Measurements from ENCODE around the gene CAB39L.
"Not testable (repeated sequence)": the region's sequence is repeated elsewhere in the genome, so short reads cannot be mapped to it uniquely, and the experiment has no call there.

Gene CAB39L

GRCh38 chr13:49305792-49306425 is 138.0 kb downstream of the CAB39L start:
- DNase-seq = no peak

- peak; percentile 14 for DNase-seq
Observed at GRCh38 chr13:49304763-49305700, 138.8 kb downstream of the CAB39L start.

GRCh38 chr13:49304356-49304755 is 139.5 kb downstream of the CAB39L start:
- DNase-seq = no peak

GRCh38 chr13:49303533-49304252 is 140.2 kb downstream of the CAB39L start:
- no peak for DNase-seq

GRCh38 chr13:49302817-49303216 is 141.0 kb downstream of the CAB39L start:
- DNase-seq = no peak

GRCh38 chr13:49302222-49302621 is 141.6 kb downstream of the CAB39L start:
- DNase-seq = no peak

- peak; percentile 8 for DNase-seq
Observed at GRCh38 chr13:49300739-49301589, 142.9 kb downstream of the CAB39L start.

GRCh38 chr13:49300276-49300675 is 143.6 kb downstream of the CAB39L start:
- no peak for DNase-seq

- no peak for DNase-seq
Observed at GRCh38 chr13:49298903-49299605, 144.8 kb downstream of the CAB39L start.

GRCh38 chr13:49298416-49298815 is 145.4 kb downstream of the CAB39L start:
- DNase-seq = no peak

GRCh38 chr13:49297338-49297737 is 146.5 kb downstream of the CAB39L start:
- DNase-seq = no peak

GRCh38 chr13:49296659-49297058 is 147.2 kb downstream of the CAB39L start:
- DNase-seq = no peak

- DNase-seq = no peak
Observed at GRCh38 chr13:49295244-49295643, 148.6 kb downstream of the CAB39L start.

GRCh38 chr13:49294723-49295122 is 149.1 kb downstream of the CAB39L start:
- DNase-seq = not testable (repeated sequence)

GRCh38 chr13:49292742-49293486 is 150.9 kb downstream of the CAB39L start:
- DNase-seq = peak; percentile 34

GRCh38 chr13:49288458-49288857 is 155.4 kb downstream of the CAB39L start:
- no peak for DNase-seq

- DNase-seq = no peak
Observed at GRCh38 chr13:49287995-49288394, 155.9 kb downstream of the CAB39L start.

GRCh38 chr13:49279885-49280284 is 164.0 kb downstream of the CAB39L start:
- DNase-seq = no peak

- DNase-seq = no peak
Observed at GRCh38 chr13:49279112-49279511, 164.8 kb downstream of the CAB39L start.

GRCh38 chr13:49278211-49278610 is 165.7 kb downstream of the CAB39L start:
- no peak for DNase-seq

GRCh38 chr13:49272296-49272695 is 171.6 kb downstream of the CAB39L start:
- no peak for DNase-seq
